BLaER1 treated with 17β-estradiol and CSF1 and Interleukin-3, amounts not matched to agents 10 nM and 100 nM (cell line): ENCODE data around the gene SRGAP1.
A peak's percentile ranks its signal among the peaks of the same experiment; 100 is the strongest.

Experiments used
- H3K27ac ChIP-seq, 11 experiments: shearing (Covaris generic); formaldehyde crosslinking; 2 replicates each; pipeline ENCODE4 v1.8.1; 2022
- H3K27me3 ChIP-seq, 11 experiments: shearing (Covaris generic); formaldehyde crosslinking; 2 replicates each; pipeline ENCODE4 v1.8.1; 2022
- H3K36me3 ChIP-seq, 11 experiments: shearing (Covaris generic); formaldehyde crosslinking; 2 replicates each; pipeline ENCODE4 v1.8.1; 2022
- H3K4me1 ChIP-seq, 10 experiments: shearing (Covaris generic); formaldehyde crosslinking; 2 replicates each; pipeline ENCODE4 v1.8.1; 2022
- H3K4me2 ChIP-seq, 11 experiments: shearing (Covaris generic); formaldehyde crosslinking; 2 replicates each; pipeline ENCODE4 v1.8.1; 2022
- H3K4me3 ChIP-seq, 10 experiments: shearing (Covaris generic); formaldehyde crosslinking; 2 replicates each; pipeline ENCODE4 v1.8.1; 2022
- H3K9ac ChIP-seq, 11 experiments: shearing (Covaris generic); formaldehyde crosslinking; 2 replicates each; pipeline ENCODE4 v1.8.1; 2022
- H3K9me3 ChIP-seq, 11 experiments: shearing (Covaris generic); formaldehyde crosslinking; replicated peaks in 1 of 11; 2 replicates each; pipeline ENCODE4 v1.8.1; 2022
- H4K20me1 ChIP-seq, 11 experiments: shearing (Covaris generic); formaldehyde crosslinking; 2 replicates each; pipeline ENCODE4 v1.8.1; 2022
- Cebpa-rat ChIP-seq, 11 experiments: shearing (Covaris generic); IDR thresholded peaks; 2 replicates each; pipeline ENCODE4 v1.8.1; 2022

The SRGAP1 gene

DNA sequence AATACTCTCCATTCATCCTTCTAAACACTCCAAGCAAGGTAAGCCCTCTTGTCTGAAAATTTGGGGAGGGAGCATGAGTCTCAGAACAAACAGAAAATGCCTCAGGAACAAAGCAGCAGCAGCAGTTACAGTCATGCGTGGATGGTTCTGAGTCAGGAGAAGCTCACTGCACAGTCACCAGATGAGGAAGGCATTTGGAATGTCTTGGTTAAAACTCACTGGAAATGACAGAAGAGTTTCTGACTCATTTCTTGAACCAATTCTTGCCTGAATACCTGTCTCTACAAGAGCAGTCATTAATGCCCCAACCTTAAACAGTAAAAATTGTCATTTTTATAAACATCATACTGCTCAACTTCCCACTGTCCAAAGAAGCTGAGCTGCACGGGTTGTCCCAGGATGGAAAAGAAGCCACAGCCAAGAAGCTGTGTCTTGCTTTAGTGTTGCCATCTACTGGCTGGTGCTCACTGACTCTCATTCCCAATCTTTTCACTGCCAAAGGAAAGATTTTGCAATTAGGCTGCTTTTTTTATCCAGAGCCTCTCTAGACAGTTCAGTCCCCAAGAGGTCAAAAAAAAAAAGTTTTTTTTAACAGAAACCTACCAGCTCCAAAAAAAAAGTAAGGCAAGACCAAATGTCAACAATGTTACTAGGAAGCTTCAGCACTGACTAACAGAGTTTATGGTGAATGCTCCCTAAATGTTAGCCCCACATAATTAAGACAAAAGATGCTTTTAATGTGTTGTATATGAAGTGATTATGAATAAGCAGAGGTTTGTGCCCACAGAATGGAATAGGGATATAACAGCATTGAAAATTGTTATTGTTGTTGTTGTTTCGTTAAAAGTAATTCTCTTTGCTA lies 337.2 kb downstream of the SRGAP1 start:
- no peaks in the 10 kb centered on the region for H3K36me3 ChIP-seq
- no peaks in the 10 kb centered on the region for H3K9me3 ChIP-seq
- H3K9ac ChIP-seq, result no peak overlapping the region
- H4K20me1 ChIP-seq, result no peaks in the 10 kb centered on the region
- H3K4me3 ChIP-seq, result no peak overlapping the region
- H3K4me2 ChIP-seq, result peak overlapping the region in 4 of 11 experiments; percentile 19 to 48 (median 38); a peak in 7 of 22 replicates
- no peak overlapping the region for H3K27ac ChIP-seq
- no peak for TF ChIP-seq Cebpa-rat (IDR thresholded peaks at IDR 0.05)
- H3K4me1 ChIP-seq, result peaks cover 0 to 23% (median 4%) of the 10 kb centered on the region in 10 experiments; a peak in 8 of 20 replicates
- no peaks in the 10 kb centered on the region for H3K27me3 ChIP-seq

DNA sequence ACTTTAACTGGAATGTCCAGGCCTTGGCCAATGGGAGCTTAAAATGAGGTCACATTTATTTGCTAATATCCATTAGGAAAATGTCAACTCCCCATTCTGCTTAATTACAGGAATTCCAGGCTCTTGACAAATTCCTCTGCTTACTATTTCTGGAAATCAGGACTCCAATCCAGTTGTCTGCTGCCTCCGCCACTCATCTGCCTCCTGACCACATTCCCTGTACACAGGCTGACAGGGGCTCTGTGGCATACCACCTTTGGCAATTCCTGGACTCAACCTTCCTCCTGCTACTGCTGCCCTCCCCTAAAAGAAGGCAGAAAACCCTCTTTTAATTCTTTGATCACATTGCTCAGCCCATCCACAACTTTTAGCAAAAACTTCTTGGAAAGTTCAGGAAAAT lies 339.7 kb downstream of the SRGAP1 start:
- no peak for TF ChIP-seq Cebpa-rat (IDR thresholded peaks at IDR 0.05)
- Histone ChIP-seq H3K4me1 (peaks cover 0 to 47% (median 7%) of the 10 kb centered on the region in 10 experiments; a peak in 8 of 20 replicates), H3K27ac (no peak overlapping the region), H3K9ac (no peak overlapping the region), H3K4me2 (no peak overlapping the region), H3K27me3 (no peaks in the 10 kb centered on the region), H3K9me3 (no peaks in the 10 kb centered on the region), H3K36me3 (no peaks in the 10 kb centered on the region), H3K4me3 (no peak overlapping the region), H4K20me1 (no peaks in the 10 kb centered on the region)

DNA sequence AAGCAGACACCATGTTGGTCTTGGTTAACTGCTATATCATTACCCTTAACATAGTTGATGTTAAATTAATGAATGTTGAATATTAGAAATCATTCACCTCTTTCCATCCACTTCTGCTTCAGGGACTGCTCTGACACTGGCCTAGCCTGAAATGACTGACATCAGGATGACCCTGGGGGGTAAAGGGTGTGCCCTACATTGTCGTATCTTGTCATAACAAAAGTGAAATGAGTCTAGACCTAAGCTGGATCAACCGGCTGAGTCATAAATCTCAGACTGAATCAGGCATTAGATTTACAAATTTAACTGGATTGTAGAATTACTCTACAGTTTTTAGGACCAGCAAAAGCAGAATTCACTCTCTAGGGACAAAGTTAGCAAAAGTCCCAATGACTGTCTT lies 342.3 kb downstream of the SRGAP1 start:
- H3K4me2 ChIP-seq, result peak overlapping the region in 5 of 11 experiments; percentile 0 to 74 (median 66); a peak in 9 of 22 replicates
- no peaks in the 10 kb centered on the region for H3K27me3 ChIP-seq
- H3K9ac ChIP-seq, result peak overlapping the region in 1 of 11 experiments; percentile 25; a peak in 1 of 22 replicates
- peaks cover 0 to 50% (median 6%) of the 10 kb centered on the region in 10 experiments; a peak in 12 of 20 replicates for H3K4me1 ChIP-seq
- peaks cover 0 to 5% (median 0%) of the 10 kb centered on the region in 11 experiments; a peak in 5 of 22 replicates for H3K36me3 ChIP-seq
- H3K9me3 ChIP-seq, result no peaks in the 10 kb centered on the region
- TF ChIP-seq Cebpa-rat (IDR thresholded peaks at IDR 0.05), result no peak
- no peaks in the 10 kb centered on the region for H4K20me1 ChIP-seq
- peak overlapping the region in 2 of 11 experiments; percentile 56 to 61; a peak in 3 of 22 replicates for H3K27ac ChIP-seq
- no peak overlapping the region for H3K4me3 ChIP-seq

DNA sequence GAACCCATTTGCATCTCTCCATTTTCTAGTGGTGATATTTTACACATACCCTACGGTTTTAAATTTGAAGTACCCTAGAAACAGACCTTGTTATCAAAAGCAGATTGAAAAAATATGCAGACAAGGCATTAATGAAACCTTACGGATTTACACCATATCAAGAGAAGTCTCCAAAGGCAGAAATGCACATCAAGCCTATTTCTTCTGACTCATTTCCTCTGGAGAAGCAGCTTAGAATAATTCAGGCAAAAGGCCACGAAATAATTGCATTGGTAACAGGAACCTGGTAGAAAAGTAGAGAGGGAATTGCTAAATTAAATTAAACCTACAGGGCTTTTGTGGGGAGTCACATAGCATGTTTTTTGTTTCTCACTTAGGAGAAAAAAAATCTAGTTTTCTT lies 342.9 kb downstream of the SRGAP1 start:
- TF ChIP-seq Cebpa-rat (IDR thresholded peaks at IDR 0.05), result no peak
- Histone ChIP-seq H3K4me1 (peaks cover 0 to 44% (median 6%) of the 10 kb centered on the region in 10 experiments; a peak in 12 of 20 replicates), H3K4me2 (peak overlapping the region in 6 of 11 experiments; percentile 0 to 74 (median 58); a peak in 9 of 22 replicates), H3K9ac (peak overlapping the region in 2 of 11 experiments; percentile 18 to 25; a peak in 1 of 22 replicates), H3K27ac (peak overlapping the region in 2 of 11 experiments; percentile 56 to 61; a peak in 3 of 22 replicates), H3K9me3 (no peaks in the 10 kb centered on the region), H3K4me3 (no peak overlapping the region), H4K20me1 (no peaks in the 10 kb centered on the region), H3K36me3 (peaks cover 0 to 11% (median 4%) of the 10 kb centered on the region in 11 experiments; a peak in 9 of 22 replicates), H3K27me3 (no peaks in the 10 kb centered on the region)

DNA sequence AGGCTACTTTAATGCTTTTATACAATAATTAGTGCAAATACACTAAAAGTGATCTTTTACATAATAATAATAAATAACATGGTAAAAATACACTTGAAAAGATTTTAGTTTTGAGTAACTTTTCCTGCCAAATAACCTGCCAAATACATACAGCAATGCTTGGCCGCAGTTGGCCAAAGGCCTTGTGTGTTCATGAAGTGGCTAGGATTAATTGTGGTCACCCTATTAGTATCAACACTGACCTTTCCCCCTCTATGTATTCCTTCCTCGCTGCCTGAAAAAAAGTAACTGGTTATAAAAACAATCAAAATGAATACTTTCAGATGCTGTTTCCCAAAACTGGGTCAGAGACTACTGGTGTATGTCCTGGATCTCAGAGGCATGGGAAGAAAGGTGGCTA lies 343.3 kb downstream of the SRGAP1 start:
- peak overlapping the region in 4 of 11 experiments; percentile 51 to 74 (median 68); a peak in 7 of 22 replicates for H3K4me2 ChIP-seq
- H3K9ac ChIP-seq, result 0 out of 22 replicates have a peak overlapping the region, but pooled peaks of 1 of the 11 experiments have one; percentile 18
- no peaks in the 10 kb centered on the region for H3K9me3 ChIP-seq
- H3K4me3 ChIP-seq, result no peak overlapping the region
- peaks cover 0 to 15% (median 8%) of the 10 kb centered on the region in 11 experiments; a peak in 10 of 22 replicates for H3K36me3 ChIP-seq
- peaks cover 0 to 40% (median 6%) of the 10 kb centered on the region in 10 experiments; a peak in 12 of 20 replicates for H3K4me1 ChIP-seq
- no peaks in the 10 kb centered on the region for H3K27me3 ChIP-seq
- H3K27ac ChIP-seq, result peak overlapping the region in 2 of 11 experiments; percentile 19 to 61; a peak in 3 of 22 replicates
- no peak for TF ChIP-seq Cebpa-rat (IDR thresholded peaks at IDR 0.05)
- no peaks in the 10 kb centered on the region for H4K20me1 ChIP-seq

DNA sequence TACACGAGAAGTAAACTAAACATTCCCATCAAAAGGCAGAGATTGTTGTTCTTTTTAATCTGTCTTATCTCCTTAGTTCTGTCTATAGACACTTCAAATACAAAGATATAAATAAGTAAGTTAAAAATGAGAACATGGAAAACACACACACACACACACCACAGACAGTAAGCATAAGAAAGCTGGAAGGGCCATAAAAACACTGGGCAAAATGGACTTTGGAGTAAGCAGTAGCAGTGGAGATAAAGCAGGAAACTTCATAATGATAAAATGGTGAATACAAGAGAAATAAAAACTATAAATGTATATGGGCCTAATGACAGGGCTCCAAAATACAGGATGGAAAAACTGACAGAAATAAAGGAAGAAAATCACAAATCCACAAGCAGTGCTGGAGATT lies 345.0 kb downstream of the SRGAP1 start:
- Histone ChIP-seq H3K27ac (no peak overlapping the region), H3K9me3 (no peaks in the 10 kb centered on the region), H3K4me2 (peak overlapping the region in 3 of 11 experiments; percentile 8 to 29 (median 13); a peak in 4 of 22 replicates), H3K4me1 (peaks cover 0 to 44% (median 6%) of the 10 kb centered on the region in 10 experiments; a peak in 12 of 20 replicates), H3K9ac (no peak overlapping the region), H3K27me3 (no peaks in the 10 kb centered on the region), H3K4me3 (no peak overlapping the region), H4K20me1 (no peaks in the 10 kb centered on the region), H3K36me3 (peaks cover 12 to 33% (median 22%) of the 10 kb centered on the region in 11 experiments; a peak in 20 of 22 replicates)
- TF ChIP-seq Cebpa-rat (IDR thresholded peaks at IDR 0.05), result no peak

DNA sequence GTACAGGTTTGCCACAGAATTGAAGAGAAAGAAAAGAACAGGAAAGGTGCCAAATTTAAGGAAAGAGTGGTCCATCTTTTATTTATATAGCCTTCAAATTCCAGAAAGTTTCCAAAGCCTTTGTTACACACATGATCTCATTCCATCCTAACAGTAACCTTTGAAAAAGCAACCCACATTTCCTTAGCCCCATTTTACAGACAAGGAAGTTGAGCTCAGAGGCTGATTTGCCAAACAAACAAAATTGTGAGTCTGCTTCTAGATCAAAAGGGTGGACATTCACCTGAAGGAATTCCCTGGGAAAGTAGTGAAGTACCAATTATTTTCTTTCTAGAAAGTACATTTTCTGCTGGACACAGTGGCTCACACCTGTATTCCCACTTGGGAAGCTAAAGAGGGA lies 345.6 kb downstream of the SRGAP1 start:
- no peaks in the 10 kb centered on the region for H3K9me3 ChIP-seq
- no peak overlapping the region for H3K9ac ChIP-seq
- H3K36me3 ChIP-seq, result peaks cover 13 to 39% (median 28%) of the 10 kb centered on the region in 11 experiments; a peak in 20 of 22 replicates
- no peak for TF ChIP-seq Cebpa-rat (IDR thresholded peaks at IDR 0.05)
- H3K4me2 ChIP-seq, result peak overlapping the region in 3 of 11 experiments; percentile 8 to 29 (median 13); a peak in 4 of 22 replicates
- H3K27ac ChIP-seq, result no peak overlapping the region
- peaks cover 0 to 44% (median 6%) of the 10 kb centered on the region in 10 experiments; a peak in 12 of 20 replicates for H3K4me1 ChIP-seq
- no peak overlapping the region for H3K4me3 ChIP-seq
- H3K27me3 ChIP-seq, result no peaks in the 10 kb centered on the region
- no peaks in the 10 kb centered on the region for H4K20me1 ChIP-seq

DNA sequence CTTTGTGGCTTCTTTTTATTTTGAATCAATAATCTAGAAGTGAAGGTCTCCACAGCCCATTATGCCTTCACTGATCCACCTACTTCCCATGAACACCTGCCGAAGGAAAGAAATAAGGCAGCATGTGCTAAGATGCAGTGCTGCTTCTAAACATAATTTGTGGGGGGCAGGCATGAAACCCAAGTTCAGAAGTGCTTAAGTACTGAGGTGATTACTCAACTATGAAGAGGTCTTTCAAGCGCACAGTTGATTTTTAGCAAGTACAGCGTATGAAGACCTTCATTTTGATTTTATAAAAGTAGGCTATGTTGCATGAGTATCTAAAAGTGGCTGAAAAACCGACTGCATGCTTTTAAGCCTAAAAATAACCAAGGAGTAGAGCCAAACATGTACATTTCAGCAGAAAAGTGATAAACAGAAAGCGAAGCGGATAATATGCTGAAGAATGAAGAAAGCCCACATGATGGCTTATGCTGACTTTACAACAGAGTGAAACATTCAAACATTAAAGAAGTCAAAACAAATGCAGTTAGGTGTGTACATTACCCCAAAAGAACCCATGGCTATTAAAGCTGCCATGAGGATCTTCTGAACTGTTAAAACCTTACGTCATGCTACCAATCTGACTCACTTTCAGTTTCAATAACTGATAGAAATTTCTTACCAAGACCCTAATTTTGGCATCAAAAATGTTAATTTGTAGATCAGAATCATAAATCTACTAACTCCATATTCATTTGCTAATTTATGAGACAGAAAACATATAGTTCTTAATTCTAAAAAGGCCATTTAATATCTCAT lies 348.3 kb downstream of the SRGAP1 start:
- no peak overlapping the region for H3K9ac ChIP-seq
- H3K9me3 ChIP-seq, result no peaks in the 10 kb centered on the region
- H3K4me3 ChIP-seq, result no peak overlapping the region
- no peak overlapping the region for H3K4me2 ChIP-seq
- H3K36me3 ChIP-seq, result peaks cover 13 to 40% (median 29%) of the 10 kb centered on the region in 11 experiments; a peak in 20 of 22 replicates
- peaks cover 0 to 30% (median 5%) of the 10 kb centered on the region in 10 experiments; a peak in 11 of 20 replicates for H3K4me1 ChIP-seq
- no peak for TF ChIP-seq Cebpa-rat (IDR thresholded peaks at IDR 0.05)
- H3K27ac ChIP-seq, result no peak overlapping the region
- no peaks in the 10 kb centered on the region for H4K20me1 ChIP-seq
- H3K27me3 ChIP-seq, result no peaks in the 10 kb centered on the region
